ENCODE results near the gene STPG2. TPM values are rescaled to one million over a fixed set of nuclear protein-coding genes. Genes with fewer than 3 reads are reported as not detected.

Gene STPG2
- total and polyA plus RNA-seq, 2 of the 4 experiments (the other 2 are of a cell fraction) = not detected

GRCh38 chr4:98148856-98149255 is 5.6 kb upstream of the STPG2 start:
- CTCF ChIA-PET = interaction anchor here (2.1 kb wide), 1 partner anchor 319 kb away, joined by 5 read pairs; no protein-coding TSS in a partner anchor
- no peak overlapping the region for H4K8ac ChIP-seq (ENCODE audit: low read depth in 2 of 2, low read length in 2 of 2)
- H2BK15ac ChIP-seq (ENCODE audit: low read depth, low read length) = no peak overlapping the region
- no peaks in the 10 kb centered on the region for H3K27me3 ChIP-seq (ENCODE audit: control insufficient read depth, insufficient read depth, low read length)
- H3K9me1 ChIP-seq (ENCODE audit: insufficient read depth, low read length) = no peaks in the 10 kb centered on the region
- H4K20me1 ChIP-seq (ENCODE audit: insufficient read depth, low read length) = no peaks in the 10 kb centered on the region
- no peak overlapping the region for H4K91ac ChIP-seq (ENCODE audit: insufficient read depth, low read depth, low read length)
- H2AK5ac ChIP-seq (ENCODE audit: low read depth, low read length) = no peak overlapping the region
- H3K14ac ChIP-seq (replicated peaks; ENCODE audit: low read depth, low read length) = no peak overlapping the region
- H2BK20ac ChIP-seq (ENCODE audit: low read depth, low read length) = no peak overlapping the region
- no peak overlapping the region for H2AFZ ChIP-seq (replicated peaks; ENCODE audit: low read length, poor library complexity)
- no peaks in the 10 kb centered on the region for H3K79me1 ChIP-seq (ENCODE audit: low read depth in 1 of 2, low read length in 2 of 2)
- H2BK120ac ChIP-seq (ENCODE audit: low read depth, low read length) = no peak overlapping the region
- intact Hi-C loops (cut with micrococcal nuclease) (loop anchor here (10.0 kb wide), 2 partner anchors 286 to 776 kb away; partner anchors contain the start of gene EIF4E), dilution Hi-C loops (cut with HindIII; ENCODE audit: low sequenced_read_pairs, unreplicated experiment) (no loop called here), in situ Hi-C loops (cut with MboI; ENCODE audit: low sequenced_read_pairs) (loop anchor here (10.0 kb wide), 1 partner anchor 1256 kb away; no protein-coding TSS in a partner anchor)
- H2BK5ac ChIP-seq (ENCODE audit: low read depth, low read length, poor library complexity, severe bottlenecking) = no peak overlapping the region
- ATAC-seq (ENCODE audit: low read depth) (no peak), DNase-seq (no peak)
- no peak overlapping the region for H4K5ac ChIP-seq (ENCODE audit: low read depth, low read length)
- POLR2A ChIA-PET (ENCODE audit: unreplicated experiment) = no interaction called here
- no peaks in the 10 kb centered on the region for H3K36me3 ChIP-seq (ENCODE audit: control insufficient read depth, insufficient read depth, low read length)
- no peaks in the 10 kb centered on the region for H3K9me3 ChIP-seq (ENCODE audit: control insufficient read depth, insufficient read depth, low read length)
- H3K56ac ChIP-seq (ENCODE audit: extremely low read depth, insufficient read depth, low read length) = no peak overlapping the region
- no peak overlapping the region for H3K23ac ChIP-seq (ENCODE audit: low read depth, low read length)
- H2AK9ac ChIP-seq (replicated peaks; ENCODE audit: low read depth, low read length, poor library complexity) = no peak overlapping the region
- no peak for TF ChIP-seq BHLHE40 (IDR thresholded peaks at IDR 0.05; ENCODE audit: low read depth, low read length)
- no peak for TF ChIP-seq CTCF (conservative IDR thresholded peaks at IDR 0.05; ENCODE audit: low read depth, low read length)
- no peak for TF ChIP-seq FOS (IDR thresholded peaks at IDR 0.05; ENCODE audit: low read depth, low read length)
- no peak for TF ChIP-seq MXI1 (IDR thresholded peaks at IDR 0.05; ENCODE audit: borderline replicate concordance, low read depth, low read length)
- no peak for TF ChIP-seq MAFK (IDR thresholded peaks at IDR 0.05; ENCODE audit: low read depth, low read length)
- TF ChIP-seq, protein P1, sequence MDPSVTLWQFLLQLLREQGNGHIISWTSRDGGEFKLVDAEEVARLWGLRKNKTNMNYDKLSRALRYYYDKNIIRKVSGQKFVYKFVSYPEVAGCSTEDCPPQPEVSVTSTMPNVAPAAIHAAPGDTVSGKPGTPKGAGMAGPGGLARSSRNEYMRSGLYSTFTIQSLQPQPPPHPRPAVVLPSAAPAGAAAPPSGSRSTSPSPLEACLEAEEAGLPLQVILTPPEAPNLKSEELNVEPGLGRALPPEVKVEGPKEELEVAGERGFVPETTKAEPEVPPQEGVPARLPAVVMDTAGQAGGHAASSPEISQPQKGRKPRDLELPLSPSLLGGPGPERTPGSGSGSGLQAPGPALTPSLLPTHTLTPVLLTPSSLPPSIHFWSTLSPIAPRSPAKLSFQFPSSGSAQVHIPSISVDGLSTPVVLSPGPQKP (IDR thresholded peaks at IDR 0.05; ENCODE audit: borderline replicate concordance, low read depth, low read length) = no peak
- no peak for TF ChIP-seq CEBPB (IDR thresholded peaks at IDR 0.05; ENCODE audit: low read depth, low read length)
- no peak for TF ChIP-seq USF2 (IDR thresholded peaks at IDR 0.05; ENCODE audit: low read depth, low read length)
- no peak for TF ChIP-seq POLR2A (IDR thresholded peaks at IDR 0.05; ENCODE audit: low read depth, low read length)
- TF ChIP-seq RAD21 (IDR thresholded peaks at IDR 0.05; ENCODE audit: low read length) = no peak
- no peak for TF ChIP-seq MAZ (IDR thresholded peaks at IDR 0.05; ENCODE audit: borderline replicate concordance, low read depth, low read length)
- TF ChIP-seq RFX5 (IDR thresholded peaks at IDR 0.05; ENCODE audit: low read depth, low read length) = no peak
- no peak for TF ChIP-seq SMC3 (IDR thresholded peaks at IDR 0.05; ENCODE audit: low read depth, low read length)
- no peak for TF ChIP-seq CHD1 (IDR thresholded peaks at IDR 0.05; ENCODE audit: low read depth, low read length)
- TF ChIP-seq NFE2L2 (IDR thresholded peaks at IDR 0.05; ENCODE audit: low read depth, low read length) = no peak
- TF ChIP-seq RCOR1 (IDR thresholded peaks at IDR 0.05; ENCODE audit: insufficient replicate concordance, low read length) = no peak
- H3K18ac ChIP-seq (ENCODE audit: low read depth, low read length) = no peak overlapping the region
- H3K4ac ChIP-seq (ENCODE audit: low read depth, low read length) = no peak overlapping the region
- no peak overlapping the region for H3K4me3 ChIP-seq (ENCODE audit: insufficient read depth, low read depth, low read length)
- H3K27ac ChIP-seq (ENCODE audit: insufficient read depth, low read length) = no peak overlapping the region
- H3K9ac ChIP-seq (ENCODE audit: low read depth, low read length) = no peak overlapping the region
- no TSS peak for BruUV-seq (replicated peaks)
- no peak overlapping the region for H3K4me2 ChIP-seq (ENCODE audit: low read depth, low read length)
- H3K4me1 ChIP-seq (ENCODE audit: control insufficient read depth, insufficient read depth, low read length) = peaks cover 2% of the 10 kb centered on the region; the same call in 1 of the 2 replicates
